ENCODE measurements around the gene PPP1CA. TPM values are rescaled to one million over a fixed set of nuclear protein-coding genes. Genes with fewer than 3 reads are reported as not detected.
A peak's percentile ranks its signal among the peaks of the same experiment; 100 is the strongest.
"Not testable (repeated sequence)": the region's sequence is repeated elsewhere in the genome, so short reads cannot be mapped to it uniquely, and the experiment has no call there.

The PPP1CA gene
- total RNA-seq, 2 donors from 2014 or later, result 220 to 322 TPM

DNA sequence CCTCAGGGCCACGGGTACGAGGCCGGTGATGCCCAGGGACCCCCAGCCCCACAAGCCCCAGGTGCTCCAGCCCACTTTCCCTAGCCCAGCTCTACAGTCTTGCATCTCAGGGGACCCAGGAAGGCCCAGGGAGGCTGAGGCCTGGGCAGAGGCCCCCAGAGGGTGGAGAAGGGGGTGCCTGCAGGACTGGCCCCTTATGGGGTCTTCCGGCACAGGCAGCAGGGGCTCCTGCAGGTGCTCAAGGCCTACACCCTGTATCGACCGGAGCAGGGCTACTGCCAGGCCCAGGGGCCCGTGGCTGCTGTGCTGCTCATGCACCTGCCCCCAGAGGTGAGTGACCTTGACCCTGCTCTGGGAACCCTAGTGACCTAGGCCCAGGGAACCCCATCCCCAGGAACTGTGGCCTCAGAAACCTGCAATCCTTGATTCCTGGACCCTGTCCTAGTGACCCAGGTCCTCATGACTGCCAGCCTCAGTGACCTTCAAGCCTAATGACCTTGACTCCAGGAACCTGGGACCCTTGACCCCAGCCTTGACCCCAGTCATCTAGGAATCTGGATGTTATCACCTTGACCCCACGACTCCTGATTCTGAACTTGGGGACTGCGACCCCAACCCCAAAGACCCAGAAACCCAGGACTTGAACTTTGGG is 4.2 kb upstream of the PPP1CA start:
- H3K36me3 Mint-ChIP-seq (ENCODE audit: low read depth), result peaks cover 71% of the 10 kb centered on the region
- no peaks in the 10 kb centered on the region for H3K27me3 Mint-ChIP-seq

DNA sequence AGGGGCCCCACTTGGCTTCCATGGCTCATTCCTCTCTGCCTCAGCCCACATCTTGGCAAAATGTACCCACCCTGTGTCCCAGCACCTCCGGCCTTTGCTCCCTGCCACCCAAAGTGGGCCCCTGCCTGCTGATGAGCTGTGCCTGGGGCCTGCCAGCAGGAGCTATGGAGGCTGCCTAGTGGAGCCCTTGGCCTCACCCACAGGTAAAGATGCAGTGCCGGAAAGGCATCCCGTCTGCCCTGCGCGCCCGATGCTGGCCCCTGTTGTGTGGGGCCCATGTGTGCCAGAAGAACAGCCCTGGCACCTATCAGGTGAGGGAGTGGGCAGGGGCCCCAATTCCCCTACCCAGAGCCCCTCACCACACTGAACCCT is 3.5 kb upstream of the PPP1CA start:
- Mint-ChIP-seq H3K27me3 (no peaks in the 10 kb centered on the region), H3K36me3 (ENCODE audit: low read depth) (peaks cover 71% of the 10 kb centered on the region), H3K27ac (peak overlapping the region; percentile 92), H3K9me3 (no peaks in the 10 kb centered on the region), H3K4me1 (peaks cover 29% of the 10 kb centered on the region), H3K4me3 (peak overlapping the region; percentile 98)
- ATAC-seq (replicated peaks), result no peak

More for the DNA sequence above, 4.2 kb upstream of the PPP1CA start:
- peak overlapping the region; percentile 98 for H3K4me3 Mint-ChIP-seq
- no peak for ATAC-seq (replicated peaks)
- no peaks in the 10 kb centered on the region for H3K9me3 Mint-ChIP-seq
- H3K4me1 Mint-ChIP-seq, result peaks cover 29% of the 10 kb centered on the region
- H3K27ac Mint-ChIP-seq, result peak overlapping the region; percentile 92

GRCh38 chr11:67404515-67405195 is 3.0 kb upstream of the PPP1CA start:
- peak; percentile 12 for ATAC-seq (replicated peaks)
- H3K27me3 Mint-ChIP-seq, result no peaks in the 10 kb centered on the region

DNA sequence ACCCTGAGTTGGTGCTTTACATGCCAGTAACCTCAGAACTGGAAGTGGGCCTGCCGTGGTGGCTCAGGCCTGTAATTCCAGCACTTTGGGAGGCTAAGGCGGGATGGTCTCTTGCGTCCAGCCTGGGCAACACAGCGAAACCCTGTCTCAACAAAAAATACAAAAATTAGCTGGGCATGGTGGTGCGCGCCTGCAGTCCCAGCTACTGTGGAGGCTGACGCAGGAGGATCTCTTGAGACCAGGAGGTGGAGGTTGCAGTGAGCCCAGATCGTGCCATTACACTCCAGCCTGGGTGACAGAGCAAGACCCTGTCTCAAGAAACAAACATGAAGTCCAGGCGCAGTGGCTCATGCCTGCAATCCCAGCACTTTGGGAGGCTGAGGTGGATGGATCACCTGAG is 1.4 kb upstream of the PPP1CA start:
- ATAC-seq (replicated peaks), result not testable (repeated sequence)

More at GRCh38 chr11:67404515-67405195, 3.0 kb upstream of the PPP1CA start:
- peaks cover 26% of the 10 kb centered on the region for H3K4me1 Mint-ChIP-seq
- H3K36me3 Mint-ChIP-seq (ENCODE audit: low read depth), result peaks cover 71% of the 10 kb centered on the region
- H3K27ac Mint-ChIP-seq, result peak overlapping the region; percentile 92
- no peaks in the 10 kb centered on the region for H3K9me3 Mint-ChIP-seq
- H3K4me3 Mint-ChIP-seq, result peak overlapping the region; percentile 98

DNA sequence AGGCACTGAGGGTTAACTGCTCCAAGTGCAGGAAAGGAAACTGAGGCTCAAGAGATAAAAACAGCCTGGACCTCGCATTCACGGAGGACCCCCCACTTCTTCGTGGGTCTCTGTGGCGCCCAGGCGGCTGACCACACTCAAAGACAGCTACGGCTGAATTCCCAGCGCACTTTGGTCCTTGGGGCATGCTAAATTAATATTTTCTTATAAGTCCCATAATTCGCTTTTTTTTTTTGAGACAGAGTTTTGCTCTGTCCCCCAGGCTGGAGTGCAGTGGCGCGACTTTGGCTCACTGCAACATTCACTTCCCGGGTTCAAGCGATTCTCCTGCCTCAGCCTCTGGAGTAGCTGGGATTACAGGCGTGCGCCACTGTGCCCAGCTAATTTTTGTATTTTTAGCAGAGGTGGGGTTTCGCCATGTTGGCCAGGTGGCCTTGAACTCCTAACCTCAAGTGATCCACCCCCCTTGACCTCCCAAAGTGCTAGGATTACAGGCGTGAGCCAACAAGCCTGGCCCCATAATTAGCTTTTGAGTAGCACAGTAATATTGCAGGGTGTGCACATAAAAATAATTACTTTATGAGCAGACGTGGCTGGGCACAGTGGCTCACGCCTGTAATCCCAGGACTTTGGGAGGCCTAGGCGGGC is 658 bp upstream of the PPP1CA start:
- H3K9me3 Mint-ChIP-seq; H3K27me3 Mint-ChIP-seq; H3K27ac Mint-ChIP-seq; ATAC-seq (replicated peaks): not testable (repeated sequence)
- H3K4me1 Mint-ChIP-seq, result peaks cover 16% of the 10 kb centered on the region
- H3K4me3 Mint-ChIP-seq, result peak overlapping the region; percentile 98
- H3K36me3 Mint-ChIP-seq (ENCODE audit: low read depth), result peaks cover 76% of the 10 kb centered on the region

More for the DNA sequence above, 1.4 kb upstream of the PPP1CA start:
- Mint-ChIP-seq H3K4me3 (peak overlapping the region; percentile 98), H3K27ac (peak overlapping the region; percentile 92), H3K4me1 (peaks cover 19% of the 10 kb centered on the region), H3K36me3 (ENCODE audit: low read depth) (peaks cover 76% of the 10 kb centered on the region)
- H3K9me3 Mint-ChIP-seq, H3K27me3 Mint-ChIP-seq: not testable (repeated sequence)

DNA sequence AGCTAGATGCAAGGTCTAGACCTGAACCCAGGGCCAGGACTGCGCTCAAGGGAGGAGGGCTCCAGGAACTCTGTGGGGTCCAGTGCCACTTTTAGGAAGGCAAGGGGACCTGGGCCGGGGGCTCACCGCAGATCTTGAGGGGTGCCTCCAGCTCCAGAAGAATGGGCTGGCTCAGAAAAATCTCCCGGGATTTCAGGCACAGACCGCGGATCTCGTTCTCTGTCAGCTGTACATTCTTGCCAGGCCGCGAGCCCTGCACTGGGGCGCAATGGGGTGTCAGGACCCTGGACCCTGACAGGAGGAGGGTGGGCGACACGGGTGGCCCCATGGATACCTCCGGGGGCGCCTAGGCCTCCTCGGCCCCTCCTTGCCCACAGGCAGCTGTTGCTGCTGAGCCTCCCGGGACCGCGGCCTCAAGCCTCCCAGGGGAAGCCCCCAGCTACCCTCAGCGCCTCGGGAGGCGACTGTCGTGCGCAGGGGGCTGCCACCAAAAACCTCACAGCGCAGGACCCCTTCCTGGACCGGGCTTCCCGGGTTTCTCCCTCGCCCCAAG is 640 bp downstream of the PPP1CA start:
- Mint-ChIP-seq H3K4me1 (peaks cover 10% of the 10 kb centered on the region), H3K36me3 (ENCODE audit: low read depth) (peaks cover 76% of the 10 kb centered on the region)

GRCh38 chr11:67400251-67400941 is 1.3 kb downstream of the PPP1CA start:
- Mint-ChIP-seq H3K27ac (peak overlapping the region; percentile 82), H3K9me3 (no peaks in the 10 kb centered on the region), H3K4me3 (peak overlapping the region; percentile 84), H3K4me1 (peaks cover 10% of the 10 kb centered on the region), H3K27me3 (no peaks in the 10 kb centered on the region), H3K36me3 (ENCODE audit: low read depth) (peaks cover 71% of the 10 kb centered on the region)
- no peak for ATAC-seq (replicated peaks)

More for the DNA sequence above, 640 bp downstream of the PPP1CA start:
- peak overlapping the region; percentile 84 for H3K4me3 Mint-ChIP-seq
- peak; percentile 0 for ATAC-seq (replicated peaks)
- H3K27ac Mint-ChIP-seq, result peak overlapping the region; percentile 82
- H3K27me3 Mint-ChIP-seq, result no peaks in the 10 kb centered on the region
- H3K9me3 Mint-ChIP-seq, result no peaks in the 10 kb centered on the region

GRCh38 chr11:67398661-67399563 is 2.7 kb downstream of the PPP1CA start:
- Mint-ChIP-seq H3K4me1 (peaks cover 10% of the 10 kb centered on the region), H3K4me3 (peak overlapping the region; percentile 84), H3K27me3 (no peaks in the 10 kb centered on the region)

GRCh38 chr11:67397986-67398660 is 3.5 kb downstream of the PPP1CA start:
- ATAC-seq (replicated peaks), result no peak
- Mint-ChIP-seq H3K36me3 (ENCODE audit: low read depth) (peaks cover 70% of the 10 kb centered on the region), H3K27me3 (no peaks in the 10 kb centered on the region), H3K4me1 (peaks cover 10% of the 10 kb centered on the region), H3K4me3 (peak overlapping the region; percentile 52), H3K27ac (peak overlapping the region; percentile 87), H3K9me3 (no peaks in the 10 kb centered on the region)

More at GRCh38 chr11:67398661-67399563, 2.7 kb downstream of the PPP1CA start:
- peaks cover 68% of the 10 kb centered on the region for H3K36me3 Mint-ChIP-seq (ENCODE audit: low read depth)
- H3K27ac Mint-ChIP-seq, result no peak overlapping the region
- no peak for ATAC-seq (replicated peaks)
- no peaks in the 10 kb centered on the region for H3K9me3 Mint-ChIP-seq

DNA sequence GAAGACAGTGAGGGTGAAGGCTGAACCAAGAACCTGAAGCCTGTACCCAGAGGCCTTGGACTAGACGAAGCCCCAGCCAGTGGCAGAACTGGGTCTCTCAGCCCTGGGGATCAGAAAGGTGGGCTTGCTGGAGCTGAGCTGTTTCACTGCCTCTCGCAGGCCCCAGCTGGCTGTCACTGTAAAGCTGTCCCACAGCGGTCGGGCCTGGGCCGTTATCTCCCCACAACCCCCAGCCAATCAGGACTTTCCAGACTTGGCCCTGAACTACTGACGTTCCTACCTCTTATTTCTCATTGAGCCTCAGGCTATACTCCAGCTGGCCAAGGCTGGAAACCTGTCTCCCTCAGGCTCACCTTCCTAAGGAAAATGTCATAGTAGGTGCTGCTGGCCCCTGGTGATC is 4.1 kb downstream of the PPP1CA start:
- H3K27me3 Mint-ChIP-seq, result no peaks in the 10 kb centered on the region
- peak overlapping the region; percentile 87 for H3K27ac Mint-ChIP-seq
- ATAC-seq (replicated peaks), result no peak
- peaks cover 13% of the 10 kb centered on the region for H3K4me1 Mint-ChIP-seq
- no peaks in the 10 kb centered on the region for H3K9me3 Mint-ChIP-seq
- H3K36me3 Mint-ChIP-seq (ENCODE audit: low read depth), result peaks cover 73% of the 10 kb centered on the region
- peak overlapping the region; percentile 52 for H3K4me3 Mint-ChIP-seq

- H3K27me3 Mint-ChIP-seq, result no peaks in the 10 kb centered on the region
- peak overlapping the region; percentile 87 for H3K27ac Mint-ChIP-seq
- peaks cover 15% of the 10 kb centered on the region for H3K4me1 Mint-ChIP-seq
- peak overlapping the region; percentile 52 for H3K4me3 Mint-ChIP-seq
- H3K9me3 Mint-ChIP-seq, result no peaks in the 10 kb centered on the region
- no peak for ATAC-seq (replicated peaks)
- H3K36me3 Mint-ChIP-seq (ENCODE audit: low read depth), result peaks cover 77% of the 10 kb centered on the region
Measured at GRCh38 chr11:67396587-67397389, 4.9 kb downstream of the PPP1CA start.

- Mint-ChIP-seq H3K9me3 (no peaks in the 10 kb centered on the region), H3K36me3 (ENCODE audit: low read depth) (peaks cover 77% of the 10 kb centered on the region), H3K4me1 (peaks cover 15% of the 10 kb centered on the region), H3K4me3 (no peak overlapping the region), H3K27ac (peak overlapping the region; percentile 87), H3K27me3 (no peaks in the 10 kb centered on the region)
- ATAC-seq (replicated peaks), result no peak
Measured at GRCh38 chr11:67396259-67396581, 5.4 kb downstream of the PPP1CA start.
